IMR-90 (cell line): ENCODE results near the gene RAI1. TPM values are rescaled to one million over a fixed set of nuclear protein-coding genes. Genes with fewer than 3 reads are reported as not detected.

Source experiments
- ATAC-seq: fragments of 200-7000 bp; cut with Tn5 transposase; 2 replicates; pipeline ENCODE4 v1.9.1; 2020; ENCODE audit warnings: low read depth, mild to moderate bottlenecking, moderate library complexity
- BruUV-seq: library from RNA; stranded (reverse); fragments of 400-500 nt; replicated peaks from 2 replicates; lab custom pipeline; 2021; lab: Mats Ljungman, UMichigan
- CTCF ChIA-PET: fragments of 300-600 bp; formaldehyde crosslinking; extraction: SDS; loops from one replicate; lab custom pipeline; 2021; ENCODE audit warnings: antibody characterized with exemption; lab: Yijun Ruan, JAX
- POLR2A ChIA-PET: fragments of 300-600 bp; sonication (Branson Sonifier 250); formaldehyde crosslinking; loops from one replicate; lab custom pipeline; 2022; ENCODE audit warnings: antibody characterized with exemption; ENCODE audit not compliant: unreplicated experiment; lab: Charles Lee
- DNase-seq: peaks from one replicate; pipeline ENCODE4 v3.0.0; 2013
- H2AFZ ChIP-seq: replicated peaks from 2 replicates; pipeline ENCODE3; 2013; ENCODE audit warnings: low read length, mild to moderate bottlenecking; ENCODE audit not compliant: poor library complexity
- H2AK5ac ChIP-seq: 2 replicates; pipeline ENCODE4 v1.6.1; 2013; ENCODE audit warnings: low read depth, low read length, inconsistent platforms
- H2AK9ac ChIP-seq: replicated peaks from 2 replicates; pipeline ENCODE3; 2013; ENCODE audit warnings: mild to moderate bottlenecking, low read depth, low read length, moderate library complexity; ENCODE audit not compliant: poor library complexity
- H2BK120ac ChIP-seq: 2 replicates; pipeline ENCODE4 v1.6.1; 2013; ENCODE audit warnings: low read depth, low read length, inconsistent platforms
- H2BK15ac ChIP-seq: 3 replicates; pipeline ENCODE4 v1.6.1; 2013; ENCODE audit warnings: low read depth, low read length, inconsistent platforms
- H2BK20ac ChIP-seq: 2 replicates; pipeline ENCODE4 v1.6.1; 2013; ENCODE audit warnings: low read depth, mild to moderate bottlenecking, inconsistent platforms, low read length, moderate library complexity
- H2BK5ac ChIP-seq: 2 replicates; pipeline ENCODE4 v1.6.1; 2013; ENCODE audit warnings: mild to moderate bottlenecking, low read depth, low read length, inconsistent platforms; ENCODE audit not compliant: poor library complexity, severe bottlenecking
- H3K14ac ChIP-seq: replicated peaks from 2 replicates; pipeline ENCODE4 v1.6.1; 2013; ENCODE audit warnings: low read depth, low read length, inconsistent platforms
- H3K18ac ChIP-seq: 2 replicates; pipeline ENCODE4 v1.6.1; 2013; ENCODE audit warnings: low read depth, low read length, control low read depth
- H3K23ac ChIP-seq: 2 replicates; pipeline ENCODE4 v1.6.1; 2013; ENCODE audit warnings: low read depth, low read length, inconsistent platforms
- H3K27ac ChIP-seq: 2 replicates; pipeline ENCODE4 v1.5.1; 2013; ENCODE audit warnings: mild to moderate bottlenecking, control low read depth, low read length; ENCODE audit not compliant: insufficient read depth
- H3K27me3 ChIP-seq: 2 replicates; pipeline ENCODE4 v1.6.1; 2013; ENCODE audit warnings: low read length; ENCODE audit not compliant: control insufficient read depth, insufficient read depth
- H3K36me3 ChIP-seq: 2 replicates; pipeline ENCODE4 v1.6.1; 2013; ENCODE audit warnings: low read length, mixed read lengths; ENCODE audit not compliant: control insufficient read depth, insufficient read depth
- H3K4ac ChIP-seq: 2 replicates; pipeline ENCODE4 v1.6.1; 2013; ENCODE audit warnings: low read depth, low read length, inconsistent platforms
- H3K4me1 ChIP-seq: 2 replicates; pipeline ENCODE4 v1.6.1; 2013; ENCODE audit warnings: low read length, mixed read lengths; ENCODE audit not compliant: control insufficient read depth, insufficient read depth
- H3K4me2 ChIP-seq: 2 replicates; pipeline ENCODE4 v1.6.1; 2013; ENCODE audit warnings: low read depth, mild to moderate bottlenecking, control low read depth, low read length, moderate library complexity
- H3K4me3 ChIP-seq: 2 replicates; pipeline ENCODE4 v1.5.1; 2013; ENCODE audit warnings: low read depth, mild to moderate bottlenecking, control low read depth, low read length, moderate library complexity; ENCODE audit not compliant: insufficient read depth
- H3K56ac ChIP-seq: 2 replicates; pipeline ENCODE4 v1.6.1; 2013; ENCODE audit warnings: low read length, inconsistent platforms; ENCODE audit not compliant: insufficient read depth; ENCODE audit errors: extremely low read depth
- H3K79me1 ChIP-seq, 2 experiments: 2 replicates each; pipeline ENCODE4 v1.6.1; 2013; ENCODE audit warnings: low read length in 2 of 2, inconsistent platforms in 1 of 2, low read depth in 1 of 2
- H3K9ac ChIP-seq: 2 replicates; pipeline ENCODE4 v1.6.1; 2013; ENCODE audit warnings: low read depth, low read length, control low read depth
- H3K9me1 ChIP-seq: 2 replicates; pipeline ENCODE4 v1.6.1; 2013; ENCODE audit warnings: low read length, inconsistent platforms; ENCODE audit not compliant: insufficient read depth
- H3K9me3 ChIP-seq: 2 replicates; pipeline ENCODE4 v1.6.1; 2013; ENCODE audit warnings: low read length; ENCODE audit not compliant: control insufficient read depth, insufficient read depth
- H4K20me1 ChIP-seq: 2 replicates; pipeline ENCODE4 v1.6.1; 2013; ENCODE audit warnings: low read length, inconsistent platforms; ENCODE audit not compliant: insufficient read depth
- H4K5ac ChIP-seq: 2 replicates; pipeline ENCODE4 v1.6.1; 2013; ENCODE audit warnings: mild to moderate bottlenecking, low read depth, low read length, control low read depth
- H4K8ac ChIP-seq, 2 experiments: 2 replicates each; pipeline ENCODE4 v1.6.1; 2013; ENCODE audit warnings: low read depth in 2 of 2, low read length in 2 of 2, control low read depth in 1 of 2, inconsistent platforms in 1 of 2
- H4K91ac ChIP-seq: 2 replicates; pipeline ENCODE4 v1.6.1; 2013; ENCODE audit warnings: low read depth, low read length, inconsistent platforms; ENCODE audit not compliant: insufficient read depth
- BHLHE40 ChIP-seq: fragments of 150-350 bp; IDR thresholded peaks from 2 replicates; pipeline ENCODE4 v1.6.1; 2016; ENCODE audit warnings: mild to moderate bottlenecking, low read depth, low read length
- CHD1 ChIP-seq: IDR thresholded peaks from 2 replicates; pipeline ENCODE4 v1.6.1; 2012; ENCODE audit warnings: low read depth, low read length, improper control_type of control experiment
- FOS ChIP-seq: fragments of 150-350 bp; IDR thresholded peaks from 2 replicates; pipeline ENCODE4 v1.6.1; 2016; ENCODE audit warnings: low read depth, low read length
- WGBS, 2 experiments: methylation state at CpG; one replicate each; pipeline versions ENCODE4 v1.1.5 to v1.1.7; 2013; ENCODE audit warnings: missing lambda C conversion rate in 2 of 2; ENCODE audit not compliant: insufficient read length in 1 of 2; ENCODE audit errors: extremely low coverage in 2 of 2; 5-methylcytosine and 5-hydroxymethylcytosine counted together
- dilution Hi-C: fragments of 300-500 bp; cut with HindIII; formaldehyde crosslinking; loops from one replicate; pipeline ENCODE4 v1.14.3; 2018; ENCODE audit warnings: low sequenced_read_pairs; ENCODE audit not compliant: unreplicated experiment
- in situ Hi-C: fragments of 300-500 bp; cut with MboI; formaldehyde crosslinking; loops from 3 replicates; pipeline ENCODE4 v1.14.3; 2019; ENCODE audit warnings: low sequenced_read_pairs, inconsistent platforms, mixed read lengths
- intact Hi-C: fragments of 100-400 bp; cut with micrococcal nuclease; formaldehyde crosslinking; loops from 2 replicates; pipeline ENCODE4 v1.10.0; 2022
- polyA plus RNA-seq, 3 experiments: library from polyadenylated mRNA; depleted of rRNA; stranded (reverse); fragments of >200 nt; gene quantifications; 2 replicates each; pipeline ENCODE4 v1.2.3, GENCODE V29; 2012; ENCODE audit warnings: low replicate concordance in 1 of 3
- total RNA-seq: library from RNA; depleted of rRNA; stranded (reverse); fragments of >200 nt; gene quantifications from 2 replicates; pipeline ENCODE4 v1.2.3, GENCODE V29; 2012

Gene RAI1
- total and polyA plus RNA-seq, 2 of the 4 experiments (the other 2 are of a cell fraction) = 1.8 to 10.5 TPM

GRCh38 chr17:17718251-17718650 is 37.0 kb downstream of the RAI1 start:
- BruUV-seq = no TSS peak
- Histone ChIP-seq H3K9me3 (no peaks in the 10 kb centered on the region), H3K27ac (no peak overlapping the region), H2BK15ac (no peak overlapping the region), H3K9ac (no peak overlapping the region), H4K8ac (no peak overlapping the region), H2BK120ac (no peak overlapping the region), H4K20me1 (peaks cover 97% of the 10 kb centered on the region), H3K14ac (no peak overlapping the region), H3K9me1 (peaks cover 70% of the 10 kb centered on the region), H3K4me2 (no peak overlapping the region), H3K4me3 (no peak overlapping the region), H2AK9ac (no peak overlapping the region), H3K18ac (no peak overlapping the region), H3K36me3 (peaks cover 4% of the 10 kb centered on the region; the same call in 1 of the 2 replicates), H3K79me1 (peaks cover 66 to 100% of the 10 kb centered on the region in 2 experiments), H3K23ac (peak overlapping the region; percentile 75), H4K91ac (no peak overlapping the region), H2BK5ac (no peak overlapping the region), H3K4me1 (peaks cover 48% of the 10 kb centered on the region), H2AFZ (no peak overlapping the region), H3K27me3 (no peaks in the 10 kb centered on the region), H2AK5ac (peak overlapping the region; percentile 17; the same call in 1 of the 2 replicates), H3K56ac (no peak overlapping the region), H3K4ac (no peak overlapping the region), H2BK20ac (no peak overlapping the region), H4K5ac (no peak overlapping the region)
- ATAC-seq (no peak), DNase-seq (no peak)
- 100% methylated on average over 2 of the region's 5 CpGs; no CpG with 5 or more reads in 1 of the 2 experiments for WGBS, 2 experiments
- TF ChIP-seq BHLHE40 = no peak
- no peak for TF ChIP-seq FOS
- TF ChIP-seq CHD1 = no peak
- POLR2A ChIA-PET = interaction anchor here (0.6 kb wide), 1 partner anchor 36 kb away, joined by 4 read pairs; no protein-coding TSS in a partner anchor
- in situ Hi-C loops (no loop called here), dilution Hi-C loops (no loop called here), intact Hi-C loops (no loop called here)
- CTCF ChIA-PET = no interaction called here
